Body of pancreas (tissue), 4 donors: ENCODE data around the gene NEDD4L.

Experiments used
- CTCF ChIP-seq, 7 experiments: fragments of 450-650 bp in 4 of 7; fragments of 200-600 bp in 3 of 7; sonication (generic) in 3 of 7; IDR thresholded peaks; one replicate each; pipeline ENCODE4 v1.5.1; 2016 to 2019; ENCODE audit warnings: antibody characterized with exemption in 7 of 7
- POLR2A ChIP-seq, 3 donors: fragments of 450-650 bp; IDR thresholded peaks; one replicate each; pipeline ENCODE4 v1.6.1; 2016; ENCODE audit warnings: antibody characterized with exemption in 3 of 3, mild to moderate bottlenecking in 2 of 3

- TF ChIP-seq CTCF (IDR thresholded peaks at IDR 0.05) (no peak), POLR2A (IDR thresholded peaks at IDR 0.05) (no peak)
These were observed 255.9 kb downstream of the NEDD4L start for GRCh38 chr18:58299936-58300335.
